NCI-H187 treated with DMSO at 0.1 percent for 48 hours (cell line): ENCODE measurements around the gene AMH.

Experiments used
- DNase-seq: peaks from one replicate; lab custom pipeline; 2025; lab: John Stamatoyannopoulos, UW

Gene AMH

DNA sequence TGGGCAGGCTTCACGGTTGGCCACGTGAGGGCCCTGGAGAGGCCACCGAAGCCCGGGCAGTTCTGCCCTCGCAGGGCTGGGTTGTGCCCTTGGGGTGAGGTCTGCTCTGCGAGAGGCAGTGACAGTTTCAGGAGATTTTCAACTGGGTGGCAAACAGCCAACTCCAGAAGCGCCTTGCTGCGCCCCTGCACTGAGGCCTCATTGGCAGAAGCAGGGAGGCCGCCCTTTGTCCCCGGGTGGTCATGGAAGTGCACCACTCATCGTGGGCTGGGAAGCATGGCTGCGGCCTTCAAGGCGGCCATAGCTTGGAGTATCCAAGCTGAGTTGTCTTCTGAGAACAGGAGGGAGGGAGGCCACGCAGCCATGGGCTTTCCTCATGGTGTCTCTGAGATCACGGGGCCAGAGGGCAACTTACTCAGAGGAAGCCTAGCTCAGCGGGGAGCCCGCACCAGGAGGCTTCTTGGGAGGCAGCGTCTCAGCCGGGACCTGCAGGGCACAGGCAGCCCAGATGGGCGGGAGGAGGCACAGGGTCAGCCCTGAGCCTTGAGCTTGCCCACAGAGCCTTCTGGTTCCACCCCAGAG, 27.8 kb upstream of the AMH start:
- no peak for DNase-seq

DNA sequence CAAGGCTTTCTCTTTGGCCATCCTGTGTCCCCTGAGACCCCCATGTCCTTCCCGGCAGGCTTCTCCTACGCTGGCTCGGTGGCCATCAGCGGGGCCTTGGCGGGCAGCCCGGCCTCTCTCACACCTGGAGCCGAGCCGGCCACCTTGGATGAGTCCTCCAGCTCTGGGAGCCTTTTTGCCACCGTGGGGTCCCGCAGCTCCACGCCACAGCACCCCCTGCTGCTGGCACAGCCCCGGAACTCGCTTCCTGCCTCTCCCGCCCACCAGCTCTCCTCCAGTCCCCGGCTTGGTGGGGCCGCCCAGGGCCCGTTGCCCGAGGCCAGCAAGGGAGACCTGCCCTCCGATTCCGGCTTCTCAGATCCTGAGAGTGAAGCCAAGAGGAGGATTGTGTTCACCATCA, 27.2 kb upstream of the AMH start:
- DNase-seq = no peak

DNA sequence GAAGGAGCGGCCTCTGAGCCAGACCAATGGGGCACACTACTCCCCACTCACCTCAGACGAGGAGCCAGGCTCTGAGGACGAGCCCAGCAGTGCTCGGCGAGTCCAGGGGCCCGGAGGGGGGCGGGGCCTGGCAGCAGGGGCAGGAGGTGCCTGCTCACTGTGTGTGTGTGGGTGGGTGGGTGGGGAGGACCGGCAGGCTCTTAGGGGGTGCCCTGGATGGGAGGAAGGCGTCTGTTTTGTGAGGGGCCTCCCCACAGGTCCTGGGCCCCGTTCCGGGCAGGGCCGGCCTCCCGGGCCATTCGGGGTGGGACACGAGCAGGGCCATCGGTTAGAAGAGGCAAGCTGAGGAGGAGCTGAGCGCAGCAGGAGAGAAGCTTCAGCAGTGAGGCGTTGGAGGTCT, 25.7 kb upstream of the AMH start:
- DNase-seq = no peak

DNA sequence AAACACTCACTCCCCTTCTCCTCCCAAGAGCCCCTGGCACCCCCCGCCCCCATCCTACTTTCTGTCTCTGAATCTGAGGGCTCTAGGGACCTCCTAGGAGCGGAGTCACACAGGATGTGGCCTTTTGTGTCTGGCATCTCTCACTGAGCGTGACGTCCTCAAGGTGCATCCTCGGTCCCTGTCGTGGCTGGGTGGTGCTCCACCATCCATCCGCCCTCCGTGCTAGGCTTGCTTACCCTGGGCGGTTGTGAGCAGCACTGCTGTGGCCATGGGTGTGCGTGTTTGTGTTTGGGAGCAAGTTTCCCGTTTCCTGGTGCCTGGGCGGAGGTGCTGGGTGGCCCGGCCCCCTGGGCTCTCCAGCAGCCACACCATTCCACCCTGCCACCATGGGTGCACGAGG, 25.2 kb upstream of the AMH start:
- no peak for DNase-seq

DNA sequence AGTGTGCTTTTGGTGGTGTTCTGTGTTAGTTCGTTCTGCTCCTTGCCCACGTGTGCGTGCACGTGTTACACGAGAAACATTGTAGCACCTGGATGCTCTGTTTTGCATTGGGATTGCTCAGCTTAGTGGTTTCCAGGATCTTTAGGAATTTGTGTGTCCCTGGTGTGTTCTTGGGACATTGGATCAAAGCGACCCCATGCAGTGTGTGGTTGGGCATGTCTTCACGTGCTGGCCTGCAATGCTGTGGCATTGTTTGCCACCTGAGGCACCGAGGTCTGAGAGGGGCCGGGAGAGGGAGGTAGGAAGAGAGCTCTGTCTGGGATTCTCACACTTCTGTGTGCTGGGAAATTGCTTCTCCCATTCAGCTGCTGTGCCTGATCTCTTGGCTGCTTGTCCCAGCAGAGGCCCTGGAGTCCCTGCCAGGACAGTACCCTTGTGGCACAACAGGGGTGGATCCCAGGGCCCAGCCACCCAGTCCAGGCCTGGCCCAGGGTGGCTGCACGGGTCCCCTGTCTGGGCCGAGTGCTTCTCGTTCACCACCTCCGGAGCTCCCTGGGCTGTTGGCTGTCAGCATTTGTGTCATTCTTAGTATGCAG, 24.3 kb upstream of the AMH start:
- DNase-seq = no peak

DNA sequence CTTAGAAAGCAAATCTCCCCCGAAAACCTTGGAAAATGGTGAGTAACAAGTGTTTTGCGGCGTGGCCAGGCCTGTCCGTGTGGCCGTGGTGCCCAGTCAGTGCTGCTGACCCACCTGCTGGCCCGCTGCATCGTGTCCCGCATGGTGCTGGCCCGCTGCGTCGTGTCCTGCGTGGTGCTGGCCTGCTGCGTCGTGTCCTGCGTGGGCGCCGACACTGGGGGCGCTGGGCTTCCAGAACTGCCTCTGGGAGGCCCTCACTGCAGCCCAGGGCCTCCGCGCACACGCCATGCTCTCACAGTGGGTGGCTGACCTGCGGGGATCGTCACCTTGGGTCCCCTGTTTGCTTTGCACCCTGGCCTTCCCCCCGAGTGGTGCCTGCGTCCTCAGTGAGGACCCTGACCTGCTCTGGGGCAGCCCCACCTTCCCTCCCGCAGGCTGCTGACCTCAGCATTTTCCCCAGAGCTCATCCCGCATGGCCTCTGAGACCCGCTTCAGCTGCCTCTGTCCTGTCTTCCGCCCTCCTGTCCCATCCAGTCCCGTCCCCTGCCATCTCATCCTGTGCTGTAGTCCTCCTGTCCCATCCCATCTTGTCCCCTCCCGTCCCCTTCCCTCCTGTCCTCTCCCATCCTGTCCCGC, 23.6 kb upstream of the AMH start:
- DNase-seq = no peak

DNA sequence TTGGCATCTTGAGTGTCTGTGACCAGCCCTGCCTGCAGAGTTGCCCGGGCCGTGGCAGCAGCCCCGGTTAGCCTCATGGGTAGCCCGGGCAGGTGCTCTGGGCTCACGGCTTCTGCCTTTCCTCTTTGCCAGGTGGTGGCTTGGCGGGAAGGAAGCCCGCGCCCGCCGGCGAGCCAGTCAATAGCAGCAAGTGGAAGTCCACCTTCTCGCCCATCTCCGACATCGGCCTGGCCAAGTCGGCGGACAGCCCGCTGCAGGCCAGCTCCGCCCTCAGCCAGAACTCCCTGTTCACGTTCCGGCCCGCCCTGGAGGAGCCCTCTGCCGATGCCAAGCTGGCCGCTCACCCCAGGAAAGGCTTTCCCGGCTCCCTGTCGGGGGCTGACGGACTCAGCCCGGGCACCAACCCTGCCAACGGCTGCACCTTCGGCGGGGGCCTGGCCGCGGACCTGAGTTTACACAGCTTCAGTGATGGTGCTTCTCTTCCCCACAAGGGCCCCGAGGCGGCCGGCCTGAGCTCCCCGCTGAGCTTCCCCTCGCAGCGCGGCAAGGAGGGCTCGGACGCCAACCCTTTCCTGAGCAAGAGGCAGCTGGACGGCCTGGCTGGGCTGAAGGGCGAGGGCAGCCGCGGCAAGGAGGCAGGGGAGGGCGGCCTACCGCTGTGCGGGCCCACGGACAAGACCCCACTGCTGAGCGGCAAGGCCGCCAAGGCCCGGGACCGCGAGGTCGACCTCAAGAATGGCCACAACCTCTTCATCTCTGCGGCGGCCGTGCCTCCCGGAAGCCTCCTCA, 22.9 kb upstream of the AMH start:
- no peak for DNase-seq

DNA sequence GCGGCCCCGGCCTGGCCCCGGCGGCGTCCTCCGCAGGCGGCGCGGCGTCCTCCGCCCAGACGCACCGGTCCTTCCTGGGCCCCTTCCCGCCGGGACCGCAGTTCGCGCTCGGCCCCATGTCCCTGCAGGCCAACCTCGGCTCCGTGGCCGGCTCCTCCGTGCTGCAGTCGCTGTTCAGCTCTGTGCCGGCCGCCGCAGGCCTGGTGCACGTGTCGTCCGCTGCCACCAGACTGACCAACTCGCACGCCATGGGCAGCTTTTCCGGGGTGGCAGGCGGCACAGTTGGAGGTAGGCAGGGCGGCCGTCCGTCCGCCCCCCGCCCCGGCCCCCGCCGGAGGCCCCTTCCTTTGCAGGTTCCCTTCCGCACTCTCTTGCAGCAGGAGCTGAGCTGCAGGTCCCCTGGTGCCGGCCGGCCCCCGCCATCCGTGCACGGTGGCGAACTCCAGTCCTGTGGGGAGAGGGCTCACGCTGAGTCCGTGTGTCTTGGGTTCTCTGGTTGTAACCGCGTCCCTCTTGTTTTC, 22.2 kb upstream of the AMH start:
- no peak for DNase-seq

DNA sequence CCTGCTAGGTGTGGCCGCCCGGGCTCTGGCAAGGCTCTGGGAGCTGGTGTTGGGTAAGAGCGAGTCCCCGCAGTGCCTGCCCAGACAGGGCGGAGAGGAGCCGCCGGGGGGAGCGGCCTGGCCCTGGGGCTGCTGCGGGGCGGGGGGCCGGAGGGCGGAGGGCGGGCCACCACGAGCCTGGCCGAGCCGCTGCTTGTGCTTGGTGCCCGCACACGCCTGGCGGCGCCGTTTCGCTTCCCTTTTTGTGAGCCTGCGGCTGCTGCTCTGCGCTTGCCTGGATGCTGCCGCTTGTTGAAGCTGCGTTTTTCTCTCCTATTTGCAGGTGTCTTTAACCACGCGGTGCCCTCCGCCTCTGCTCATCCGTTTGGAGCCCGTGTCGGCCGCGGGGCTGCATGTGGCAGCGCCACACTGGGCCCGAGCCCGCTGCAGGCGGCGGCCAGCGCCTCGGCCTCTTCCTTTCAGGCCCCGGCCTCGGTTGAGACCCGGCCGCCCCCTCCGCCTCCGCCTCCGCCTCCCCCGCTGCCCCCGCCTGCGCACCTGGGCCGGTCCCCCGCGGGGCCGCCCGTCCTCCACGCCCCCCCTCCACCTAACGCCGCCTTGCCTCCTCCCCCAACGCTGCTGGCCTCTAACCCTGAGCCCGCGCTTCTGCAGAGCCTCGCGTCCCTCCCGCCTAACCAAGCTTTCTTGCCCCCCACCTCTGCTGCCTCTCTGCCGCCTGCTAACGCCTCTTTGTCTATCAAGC, 21.5 kb upstream of the AMH start:
- no peak for DNase-seq

DNA sequence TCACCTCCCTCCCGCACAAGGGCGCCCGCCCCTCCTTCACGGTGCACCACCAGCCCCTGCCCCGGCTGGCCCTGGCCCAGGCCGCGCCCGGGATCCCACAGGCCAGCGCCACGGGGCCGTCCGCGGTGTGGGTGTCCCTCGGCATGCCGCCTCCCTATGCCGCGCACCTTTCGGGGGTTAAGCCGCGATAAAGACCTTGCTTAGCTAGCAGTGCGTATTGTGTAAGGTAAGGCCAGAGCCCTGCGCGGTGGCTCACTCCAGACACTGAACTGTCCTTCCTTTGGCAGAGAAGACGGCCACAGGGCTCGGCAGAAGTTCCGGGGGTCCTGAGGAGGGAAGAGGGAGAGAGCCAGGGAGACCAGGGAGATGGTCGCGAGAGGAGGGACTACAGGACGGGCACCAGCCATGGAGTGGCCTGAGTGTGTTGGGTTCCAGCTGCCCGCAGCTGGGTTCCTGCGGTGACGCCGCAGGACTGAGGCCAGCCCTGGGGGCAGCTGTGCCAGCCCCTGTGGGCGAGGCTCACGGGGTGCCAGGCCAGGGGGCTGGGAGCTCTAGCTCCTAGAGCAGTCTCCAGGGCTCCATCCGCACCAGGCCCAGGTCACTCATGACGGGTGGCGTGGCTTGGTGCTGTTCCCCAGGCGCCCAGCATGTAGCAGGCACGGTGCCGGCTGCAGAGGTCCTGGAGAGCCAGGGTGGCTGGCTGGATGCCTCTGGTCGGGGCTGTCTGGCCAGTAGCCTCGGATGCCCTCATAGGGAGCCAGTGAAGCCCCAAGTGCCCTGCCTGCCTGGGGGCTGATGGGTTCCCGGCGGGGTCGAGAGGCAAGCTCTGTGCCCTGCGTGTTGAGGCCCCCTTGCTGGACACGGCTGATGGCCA, 20.7 kb upstream of the AMH start:
- DNase-seq = no peak

DNA sequence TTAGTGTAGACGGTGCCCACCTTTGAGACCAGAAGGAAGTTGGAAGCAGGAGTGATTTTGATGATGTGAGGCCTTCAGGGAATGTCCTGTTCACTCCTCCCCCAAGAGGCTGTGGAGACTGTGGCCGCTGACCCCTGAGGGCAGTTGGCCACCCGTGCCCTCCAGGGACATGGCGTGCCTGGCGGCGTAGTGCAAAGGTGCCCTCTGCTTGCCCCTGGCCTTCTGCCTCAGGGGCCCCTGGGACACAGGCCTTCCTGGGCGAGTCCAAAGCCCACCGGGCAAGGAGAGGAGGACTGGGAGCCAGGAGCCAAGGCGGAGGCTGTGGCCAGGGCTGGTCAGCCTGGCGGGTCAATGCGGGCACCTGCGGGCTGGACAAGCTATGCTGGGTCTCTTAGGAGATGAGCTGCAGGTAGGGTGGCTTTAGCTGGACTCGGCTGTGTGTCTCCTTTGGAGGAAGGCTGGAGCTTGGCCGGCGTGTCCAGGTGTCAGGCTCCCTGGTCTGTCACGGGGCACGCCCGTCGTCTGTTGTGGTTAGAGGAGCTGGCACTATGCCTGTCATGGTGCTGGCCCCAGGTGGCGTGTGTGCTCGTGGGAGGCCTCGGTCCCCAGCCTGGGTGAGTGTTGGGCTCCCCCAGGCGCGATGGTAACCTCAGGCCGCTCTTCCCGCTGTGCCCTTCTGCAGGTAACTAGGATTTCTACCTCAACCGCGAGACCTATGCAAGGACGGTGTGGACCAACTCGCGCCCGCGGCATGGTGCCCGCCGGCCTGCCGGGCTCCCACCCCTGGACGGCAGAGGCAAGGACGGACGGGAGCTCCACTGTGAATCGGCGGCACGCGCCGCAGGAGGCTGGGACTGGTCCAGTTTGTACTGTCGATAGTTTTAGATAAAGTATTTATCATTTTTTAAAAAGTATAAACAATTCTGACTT, 19.8 kb upstream of the AMH start:
- no peak for DNase-seq

DNA sequence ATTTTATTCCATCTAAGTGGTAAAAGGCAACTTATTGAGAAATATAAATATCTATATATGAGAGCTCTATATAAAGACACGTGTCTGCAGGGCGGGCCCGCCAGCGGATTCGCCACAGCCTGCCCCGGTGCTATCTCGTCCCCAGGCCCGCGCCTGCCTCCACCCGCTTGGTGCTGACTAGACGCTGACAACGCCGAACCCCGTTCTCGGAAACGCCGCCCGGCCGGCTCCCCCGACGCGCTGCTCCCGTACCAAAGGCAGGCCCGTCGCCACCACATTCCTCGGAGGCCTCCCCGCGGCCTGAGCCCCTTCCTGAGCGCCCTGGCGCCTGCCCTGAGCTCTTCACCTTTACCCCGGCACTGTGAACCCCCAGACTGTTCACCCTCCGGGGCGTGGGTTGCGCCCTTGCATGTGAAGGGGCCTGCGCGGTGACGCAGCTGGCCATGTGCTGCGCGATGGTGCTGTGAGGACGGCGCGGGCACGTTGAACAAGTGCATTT, 19.0 kb upstream of the AMH start:
- no peak for DNase-seq

DNA sequence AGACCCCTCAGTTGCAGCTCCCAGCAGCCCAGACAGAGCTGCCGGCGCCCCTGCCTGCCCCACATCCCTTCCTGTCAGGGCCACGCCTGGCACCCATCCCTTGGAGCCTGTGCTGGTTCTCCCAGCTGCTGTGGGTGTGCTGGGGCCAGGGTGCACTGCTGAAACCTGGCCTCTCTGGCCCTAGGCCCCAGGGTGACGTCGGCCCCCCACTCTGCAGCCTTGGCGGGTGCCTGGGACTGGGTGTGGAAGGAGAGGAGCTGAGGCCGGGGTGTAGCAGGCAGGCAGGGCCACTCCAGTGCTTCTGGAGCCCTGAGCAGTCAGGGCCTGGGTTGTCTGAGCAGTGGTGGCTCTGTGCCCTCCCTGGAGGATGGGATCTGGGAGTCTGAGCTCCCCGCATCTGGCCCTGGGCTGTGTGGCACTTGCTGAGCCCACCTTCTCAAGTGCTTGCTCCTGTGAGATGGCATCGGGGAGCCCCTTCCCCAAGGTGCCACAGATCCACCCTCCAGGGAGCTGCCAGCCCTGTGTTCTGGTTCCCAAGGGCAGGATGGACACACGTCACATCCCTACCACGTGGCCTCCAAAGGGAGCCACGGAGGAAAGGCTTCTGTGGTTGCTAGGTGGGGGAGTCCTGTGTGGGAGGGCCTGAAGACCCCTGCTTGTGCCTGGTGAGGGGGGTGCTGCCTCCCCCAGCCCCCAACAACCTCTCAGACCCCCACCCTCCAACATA, 18.2 kb upstream of the AMH start:
- no peak for DNase-seq

DNA sequence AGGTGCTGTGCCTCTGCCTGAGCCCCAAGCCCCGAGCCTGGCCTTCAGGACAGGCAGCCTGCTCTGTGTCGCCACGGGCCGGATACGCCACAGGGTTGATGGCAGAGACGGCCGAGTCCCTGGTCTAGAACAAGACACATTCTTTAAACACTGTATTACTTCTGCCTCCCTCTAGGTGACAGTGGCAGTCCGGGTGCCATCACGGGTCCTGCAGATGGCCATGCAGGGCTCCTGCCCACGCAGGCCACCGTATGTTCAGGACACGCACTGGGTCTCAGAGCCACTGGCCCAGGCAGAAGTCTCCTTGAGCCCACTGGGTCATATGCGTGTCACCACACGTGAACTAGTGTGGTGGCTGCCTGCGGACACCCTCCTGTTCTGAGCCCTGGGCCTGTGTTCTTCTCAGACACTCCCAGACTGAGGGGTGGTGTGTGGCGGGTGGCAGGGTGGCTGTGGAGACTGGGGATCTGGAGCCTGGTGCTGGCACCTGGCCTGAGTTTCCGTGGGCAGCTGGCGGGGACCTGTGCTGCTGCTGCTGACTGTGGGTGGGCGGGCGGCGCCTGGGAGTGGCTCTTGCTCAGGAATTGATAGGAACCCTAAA, 17.4 kb upstream of the AMH start:
- DNase-seq = no peak

DNA sequence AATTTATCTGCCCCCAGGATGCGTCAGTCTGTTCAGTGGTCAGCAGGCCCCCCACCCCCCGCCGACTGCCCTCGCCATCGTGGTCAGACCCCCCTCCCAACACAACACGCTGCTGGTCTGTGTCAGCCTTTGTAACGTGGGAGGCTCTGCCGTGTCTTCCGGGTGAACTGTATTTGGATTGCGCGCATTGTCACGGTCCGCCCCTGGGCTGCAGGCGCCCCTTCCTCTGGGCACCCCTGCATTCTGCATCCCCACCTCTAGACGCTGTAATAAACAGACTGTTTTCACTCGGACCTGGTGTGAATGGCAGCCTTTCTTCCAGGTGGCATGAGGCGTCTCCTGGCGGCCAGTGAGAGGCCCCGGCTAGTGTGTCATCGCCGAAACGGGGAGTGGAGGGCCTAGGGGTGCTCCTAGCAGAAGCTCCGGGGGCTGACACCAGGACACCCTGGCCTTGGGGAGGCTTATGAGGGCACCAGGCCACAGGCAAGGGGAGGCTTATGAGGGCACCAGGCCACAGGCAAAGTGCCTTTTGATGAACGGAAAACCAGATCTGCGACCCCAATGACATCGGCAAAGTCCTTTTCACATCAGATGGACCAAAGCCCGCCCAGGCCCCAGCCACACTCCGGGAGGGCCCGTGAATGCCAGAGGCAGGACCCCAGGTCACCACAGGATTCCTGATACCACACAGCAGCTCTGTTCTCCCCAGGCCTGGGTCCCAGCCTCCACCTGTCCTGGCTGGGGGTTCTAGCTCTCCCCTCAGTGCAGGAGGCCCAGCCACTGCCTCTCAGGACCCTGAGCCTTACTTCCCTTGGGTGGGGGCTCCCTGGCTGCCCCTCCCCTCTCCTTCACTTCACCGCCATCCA, 16.6 kb upstream of the AMH start:
- DNase-seq = no peak

DNA sequence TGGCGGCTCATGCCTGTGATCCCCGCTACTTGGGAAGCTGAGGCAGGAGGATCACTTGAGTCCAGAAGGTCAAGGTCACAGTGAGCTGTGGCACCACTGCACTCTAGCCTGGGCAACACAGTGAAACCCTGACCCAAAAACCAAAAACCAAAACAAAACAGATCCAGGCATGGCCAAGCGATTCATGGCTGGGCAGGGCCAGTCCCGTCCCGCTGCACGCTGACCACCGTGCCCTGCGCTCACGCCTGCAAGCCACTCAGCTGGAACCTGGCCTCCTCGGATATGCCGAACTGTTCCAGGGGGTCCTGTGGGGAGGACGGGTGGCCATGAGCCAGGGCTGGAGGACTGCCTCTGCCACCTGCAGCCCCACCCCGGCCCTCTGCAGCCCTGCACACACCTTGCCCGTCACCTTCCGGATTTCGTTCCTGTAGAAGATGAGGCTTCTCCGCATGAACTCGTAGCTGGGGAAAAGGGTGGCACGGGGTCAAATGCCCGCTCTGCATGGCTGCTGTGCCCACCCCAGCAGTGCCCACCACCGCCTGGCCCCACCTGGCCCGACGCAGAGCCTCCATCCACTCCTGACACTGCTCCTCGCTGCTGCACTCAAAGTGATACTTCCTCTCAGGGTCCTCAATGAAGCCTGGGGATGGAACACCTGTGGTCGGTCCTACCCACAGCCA, 15.4 kb upstream of the AMH start:
- no peak for DNase-seq

DNA sequence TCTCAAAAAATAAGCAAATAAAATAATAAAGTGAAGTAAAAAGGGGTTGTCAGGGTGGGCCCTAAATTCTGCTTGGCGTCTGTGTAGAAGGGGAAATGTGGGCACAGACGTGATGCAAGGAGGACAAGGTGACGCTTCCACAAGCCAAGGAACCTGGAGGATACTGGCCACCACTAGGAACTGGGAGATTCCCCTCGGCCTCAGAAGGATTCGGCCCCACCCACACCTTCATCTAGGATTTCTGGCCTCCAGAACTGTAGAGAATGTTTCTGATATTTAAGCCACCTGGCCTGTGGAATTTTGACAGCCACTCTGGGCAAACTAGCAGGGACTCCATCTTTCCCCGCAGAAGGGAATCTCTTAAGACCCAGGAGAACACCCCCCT, 14.1 kb upstream of the AMH start:
- no peak for DNase-seq
